ENCODE measurements around the gene GPR55. TPM values are rescaled to one million over a fixed set of nuclear protein-coding genes. Genes with fewer than 3 reads are reported as not detected.
"Not testable (repeated sequence)": the region's sequence is repeated elsewhere in the genome, so short reads cannot be mapped to it uniquely, and the experiment has no call there.

GPR55 gene, protein sequence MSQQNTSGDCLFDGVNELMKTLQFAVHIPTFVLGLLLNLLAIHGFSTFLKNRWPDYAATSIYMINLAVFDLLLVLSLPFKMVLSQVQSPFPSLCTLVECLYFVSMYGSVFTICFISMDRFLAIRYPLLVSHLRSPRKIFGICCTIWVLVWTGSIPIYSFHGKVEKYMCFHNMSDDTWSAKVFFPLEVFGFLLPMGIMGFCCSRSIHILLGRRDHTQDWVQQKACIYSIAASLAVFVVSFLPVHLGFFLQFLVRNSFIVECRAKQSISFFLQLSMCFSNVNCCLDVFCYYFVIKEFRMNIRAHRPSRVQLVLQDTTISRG
- polyA plus RNA-seq (2013) = 0.88 TPM

DNA sequence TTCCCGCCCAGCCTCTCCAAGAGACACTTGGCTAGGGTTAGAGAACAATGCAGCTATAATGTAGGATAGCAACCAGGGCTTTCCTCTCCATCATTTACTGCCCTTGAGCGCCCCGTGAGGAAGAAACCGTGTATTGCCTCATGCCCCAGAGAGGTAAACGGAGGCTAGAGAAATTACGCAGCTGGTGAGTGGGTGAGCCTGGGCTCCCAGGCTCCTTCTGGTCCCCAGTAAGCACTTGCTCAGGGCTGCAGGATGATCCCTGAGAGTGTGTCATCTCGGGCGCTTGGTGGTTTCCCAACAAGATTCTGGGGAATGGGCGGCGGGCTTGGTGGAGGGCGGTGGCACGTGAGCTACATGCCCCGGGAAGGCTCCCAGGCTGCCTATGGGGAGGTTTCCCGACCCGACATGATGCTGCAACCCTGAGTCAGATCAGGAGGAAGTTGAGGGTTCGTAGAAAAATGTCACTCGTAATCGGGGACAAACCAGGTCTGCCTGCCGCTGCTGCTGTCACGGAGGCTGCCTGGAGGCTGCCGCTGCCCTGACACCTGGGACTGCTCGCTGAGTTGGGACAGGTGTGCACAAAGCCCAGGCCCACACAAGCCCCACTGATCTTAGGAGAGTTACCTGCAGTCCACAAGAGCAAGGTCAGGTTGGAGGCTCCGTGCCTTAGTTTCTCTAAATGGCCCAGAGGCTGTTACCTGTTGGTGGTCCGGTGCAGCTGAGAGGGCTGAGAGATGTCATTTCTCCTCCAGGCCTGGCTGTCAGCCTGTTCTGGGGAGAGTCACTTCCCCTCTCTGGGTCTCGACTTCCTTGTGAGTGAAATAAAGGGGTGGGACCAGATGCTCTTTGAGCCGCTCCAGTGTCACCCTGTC, at the start of gene GPR55:
GPR55 (minus strand) TSS at position 773 of the 872 bp plus-strand sequence. CDS start 14,280 bp downstream, outside the sequence.
- H3K4me1 ChIP-seq (ENCODE audit: control extremely low read depth in 1 of 4, control insufficient read depth in 4 of 4, insufficient read depth in 4 of 4, low read length in 3 of 4) = peaks cover 0 to 18% (median 14%) of the 10 kb centered on the region in 4 experiments
- peak; percentile 18 to 68 (median 60) for DNase-seq
- WGBS (ENCODE audit: insufficient coverage) = 66% methylated on average over 23 of the region's 26 CpGs
- ChIA-PET CTCF (interaction anchor here (1.1 to 1.5 kb wide), 3 partner anchors 12 to 527 kb away, joined by 3 to 4 read pairs (median 3); no protein-coding TSS in a partner anchor), POLR2A (no interaction called here)
- H3K27ac ChIP-seq (ENCODE audit: insufficient read depth in 1 of 2, low read depth in 1 of 2, low read length in 2 of 2, poor library complexity in 1 of 2, severe bottlenecking in 2 of 2) = no peak within 1 kb of the TSS
- H3K9me3 ChIP-seq (ENCODE audit: control extremely low read depth in 1 of 5, control insufficient read depth in 4 of 5, insufficient read depth in 2 of 5, low read depth in 1 of 5, low read length in 4 of 5) = no peaks in the 10 kb centered on the region
- peak within 1 kb of the TSS in 3 of 7 experiments; percentile 26 to 51 (median 37) for H3K4me3 ChIP-seq (ENCODE audit: control insufficient read depth in 1 of 7, extremely low read depth in 1 of 7, insufficient read depth in 4 of 7, low read depth in 2 of 7, low read length in 6 of 7)
- H3K36me3 ChIP-seq (ENCODE audit: control insufficient read depth in 4 of 4, insufficient read depth in 4 of 4, low read length in 3 of 4) = no peaks in the 10 kb centered on the region
- H3K27me3 ChIP-seq (replicated peaks in 2 of 5; ENCODE audit: control insufficient read depth in 4 of 5, insufficient read depth in 5 of 5, low read length in 4 of 5) = no peaks in the 10 kb centered on the region

DNA sequence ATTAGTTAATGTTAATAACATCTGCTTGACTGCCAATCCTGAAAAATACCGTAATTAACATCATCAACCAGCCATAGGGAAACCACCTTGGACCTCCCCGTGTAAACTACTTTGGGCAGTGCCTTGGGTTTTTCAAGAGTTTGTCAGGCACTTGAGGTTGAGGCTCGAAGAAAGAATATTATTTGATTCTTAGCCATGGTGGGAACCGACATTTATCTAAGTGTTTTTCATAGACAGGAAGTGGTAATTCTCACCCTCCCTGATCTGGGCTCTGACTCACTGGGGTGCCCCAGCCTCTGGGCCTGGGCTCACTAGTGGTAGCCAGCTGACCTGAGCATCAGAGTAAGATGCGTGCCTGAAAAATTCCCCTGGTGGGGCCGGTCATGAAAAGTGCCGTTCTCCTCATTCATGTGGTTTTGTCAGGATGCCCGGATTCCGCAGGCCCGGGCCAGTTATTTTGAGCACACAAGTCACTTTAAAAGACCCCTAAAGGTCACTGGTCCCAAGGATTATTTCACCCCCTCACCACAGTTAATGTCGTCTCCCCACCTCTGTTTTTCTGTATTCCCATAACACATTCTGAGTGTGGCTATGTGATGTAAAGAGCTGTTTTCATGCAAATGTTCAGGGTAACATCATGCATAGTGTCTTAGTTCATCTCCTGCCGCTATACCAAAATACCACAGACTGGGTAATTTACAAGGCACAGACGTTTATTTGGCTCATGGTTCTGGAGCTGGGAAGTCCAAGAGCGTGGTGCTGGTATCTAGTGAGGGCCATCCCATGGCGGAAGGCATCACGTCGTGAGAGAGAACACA, 49.3 kb upstream of the GPR55 start:
- peak; percentile 34 to 85 (median 75) for DNase-seq
- peaks cover 0 to 23% (median 5%) of the 10 kb centered on the region in 4 experiments for H3K4me1 ChIP-seq (ENCODE audit: control extremely low read depth in 1 of 4, control insufficient read depth in 4 of 4, insufficient read depth in 4 of 4, low read length in 3 of 4)
- H3K36me3 ChIP-seq (ENCODE audit: control insufficient read depth in 4 of 4, insufficient read depth in 4 of 4, low read length in 3 of 4) = no peaks in the 10 kb centered on the region
- no peak overlapping the region for H3K27ac ChIP-seq (ENCODE audit: insufficient read depth in 1 of 2, low read depth in 1 of 2, low read length in 2 of 2, poor library complexity in 1 of 2, severe bottlenecking in 2 of 2)
- 92% methylated on average over 11 of the region's 17 CpGs for WGBS (ENCODE audit: insufficient coverage)
- H3K27me3 ChIP-seq (replicated peaks in 2 of 5; ENCODE audit: control insufficient read depth in 4 of 5, insufficient read depth in 5 of 5, low read length in 4 of 5) = no peaks in the 10 kb centered on the region
- ChIA-PET CTCF (interaction anchor here (0.7 to 1.6 kb wide), 6 partner anchors 12 to 84 kb away, joined by 3 to 4 read pairs (median 3); no protein-coding TSS in a partner anchor), POLR2A (interaction anchor here (1.2 kb wide), 1 partner anchor 11 kb away, joined by 4 read pairs; no protein-coding TSS in a partner anchor)
- no peaks in the 10 kb centered on the region for H3K9me3 ChIP-seq (ENCODE audit: control extremely low read depth in 1 of 5, control insufficient read depth in 4 of 5, insufficient read depth in 2 of 5, low read depth in 1 of 5, low read length in 4 of 5)
- H3K4me3 ChIP-seq (ENCODE audit: control insufficient read depth in 1 of 7, extremely low read depth in 1 of 7, insufficient read depth in 4 of 7, low read depth in 2 of 7, low read length in 6 of 7) = peak overlapping the region in 1 of 7 experiments; percentile 16

DNA sequence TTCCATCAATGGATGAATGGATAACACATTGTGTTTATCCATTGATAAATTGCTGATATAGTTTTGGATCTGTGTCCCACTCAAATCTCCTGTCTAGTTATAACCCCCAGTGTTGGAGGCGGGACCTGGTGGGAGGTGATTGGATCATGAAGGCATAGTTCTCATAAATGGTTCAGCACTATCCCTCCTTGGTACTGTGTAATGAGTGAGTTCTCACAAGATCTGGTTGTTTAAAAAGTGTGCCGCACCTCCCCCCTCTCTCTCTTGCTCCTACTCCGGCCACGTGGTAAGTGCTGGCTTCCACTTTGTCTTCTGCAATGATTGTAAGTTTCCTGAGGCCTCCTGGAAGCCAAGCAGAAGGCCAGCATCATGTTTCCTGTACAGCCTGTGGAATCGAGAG, 47.0 kb upstream of the GPR55 start:
- no peaks in the 10 kb centered on the region for H3K27me3 ChIP-seq (replicated peaks in 2 of 5; ENCODE audit: control insufficient read depth in 4 of 5, insufficient read depth in 5 of 5, low read length in 4 of 5)
- H3K4me3 ChIP-seq (ENCODE audit: control insufficient read depth in 1 of 7, extremely low read depth in 1 of 7, insufficient read depth in 4 of 7, low read depth in 2 of 7, low read length in 6 of 7) = no peak overlapping the region
- H3K9me3 ChIP-seq (ENCODE audit: control extremely low read depth in 1 of 5, control insufficient read depth in 4 of 5, insufficient read depth in 2 of 5, low read depth in 1 of 5, low read length in 4 of 5) = no peaks in the 10 kb centered on the region
- no peak overlapping the region for H3K27ac ChIP-seq (ENCODE audit: insufficient read depth in 1 of 2, low read depth in 1 of 2, low read length in 2 of 2, poor library complexity in 1 of 2, severe bottlenecking in 2 of 2)
- ChIA-PET POLR2A (interaction anchor here (0.6 kb wide), 1 partner anchor 55 kb away, joined by 3 read pairs; no protein-coding TSS in a partner anchor), CTCF (interaction anchor here (1.7 kb wide), 1 partner anchor 18 kb away, joined by 3 read pairs; no protein-coding TSS in a partner anchor)
- WGBS (ENCODE audit: insufficient coverage) = 89% methylated on average over 4 of the region's 5 CpGs
- no peaks in the 10 kb centered on the region for H3K36me3 ChIP-seq (ENCODE audit: control insufficient read depth in 4 of 4, insufficient read depth in 4 of 4, low read length in 3 of 4)
- H3K4me1 ChIP-seq (ENCODE audit: control extremely low read depth in 1 of 4, control insufficient read depth in 4 of 4, insufficient read depth in 4 of 4, low read length in 3 of 4) = peaks cover 0 to 21% (median 6%) of the 10 kb centered on the region in 4 experiments
- no peak for DNase-seq

DNA sequence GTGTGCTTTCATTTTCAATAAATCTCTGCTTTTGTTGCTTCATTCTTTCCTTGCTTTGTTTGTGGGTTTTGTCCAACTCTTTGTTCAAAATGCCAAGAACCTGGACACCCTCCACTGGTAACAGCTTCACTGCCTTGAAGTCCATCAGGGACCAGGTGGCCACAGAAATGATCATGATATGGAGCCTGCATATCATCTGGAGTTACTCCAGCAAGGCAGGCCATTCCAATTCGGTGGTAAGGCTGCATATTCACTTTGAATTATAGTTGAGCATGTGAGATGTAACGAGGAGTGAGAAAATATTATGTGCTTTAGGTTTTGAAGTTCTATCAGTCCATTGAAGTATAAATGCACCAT, 44.6 kb upstream of the GPR55 start:
- no peak overlapping the region for H3K4me3 ChIP-seq (ENCODE audit: control insufficient read depth in 1 of 7, extremely low read depth in 1 of 7, insufficient read depth in 4 of 7, low read depth in 2 of 7, low read length in 6 of 7)
- no peaks in the 10 kb centered on the region for H3K27me3 ChIP-seq (replicated peaks in 2 of 5; ENCODE audit: control insufficient read depth in 4 of 5, insufficient read depth in 5 of 5, low read length in 4 of 5)
- ChIA-PET CTCF (interaction anchor here (1.0 kb wide), 1 partner anchor 17 kb away, joined by 4 read pairs; no protein-coding TSS in a partner anchor), POLR2A (no interaction called here)
- no peaks in the 10 kb centered on the region for H3K9me3 ChIP-seq (ENCODE audit: control extremely low read depth in 1 of 5, control insufficient read depth in 4 of 5, insufficient read depth in 2 of 5, low read depth in 1 of 5, low read length in 4 of 5)
- no peaks in the 10 kb centered on the region for H3K36me3 ChIP-seq (ENCODE audit: control insufficient read depth in 4 of 4, insufficient read depth in 4 of 4, low read length in 3 of 4)
- DNase-seq = no peak
- peaks cover 0 to 9% (median 4%) of the 10 kb centered on the region in 4 experiments for H3K4me1 ChIP-seq (ENCODE audit: control extremely low read depth in 1 of 4, control insufficient read depth in 4 of 4, insufficient read depth in 4 of 4, low read length in 3 of 4)
- WGBS (ENCODE audit: insufficient coverage) = no CpG with 5 or more reads among the region's 2 CpGs
- no peak overlapping the region for H3K27ac ChIP-seq (ENCODE audit: insufficient read depth in 1 of 2, low read depth in 1 of 2, low read length in 2 of 2, poor library complexity in 1 of 2, severe bottlenecking in 2 of 2)

DNA sequence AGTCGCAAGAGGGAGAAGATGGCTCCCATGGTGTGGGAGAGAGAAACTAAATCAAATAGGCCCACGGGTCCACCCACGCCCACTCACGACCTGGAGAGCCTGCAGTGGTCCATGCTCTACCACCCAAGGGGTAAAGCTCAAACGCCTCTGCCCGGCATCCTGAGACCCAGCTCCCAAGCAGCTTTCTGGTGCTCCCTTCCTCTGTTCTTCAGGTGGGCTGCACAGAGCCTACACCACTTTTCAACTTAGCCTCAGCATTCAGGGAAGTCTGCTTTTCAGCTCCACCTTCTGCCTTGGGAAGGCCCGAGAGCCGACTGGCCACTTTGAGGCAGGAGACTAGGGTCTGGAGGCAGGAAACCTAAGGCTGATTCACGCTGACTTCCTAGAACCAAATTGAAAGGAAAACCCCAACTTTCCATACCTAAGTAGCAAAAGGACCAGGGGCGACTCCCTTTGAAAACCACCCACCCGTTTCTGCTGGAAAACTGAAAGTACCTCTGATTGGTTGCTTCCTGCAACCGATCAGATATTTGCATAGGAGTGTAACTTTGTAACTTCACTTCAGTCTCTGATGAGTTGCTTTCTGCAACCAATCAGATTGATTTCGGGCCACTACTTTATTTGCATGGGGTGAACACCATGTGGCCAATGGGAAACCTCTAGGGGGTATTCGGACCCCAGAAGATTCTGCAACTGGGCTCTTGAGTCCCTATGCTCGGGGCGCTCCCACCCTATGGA, 44.0 kb upstream of the GPR55 start:
- peak overlapping the region in 1 of 7 experiments; percentile 23 for H3K4me3 ChIP-seq (ENCODE audit: control insufficient read depth in 1 of 7, extremely low read depth in 1 of 7, insufficient read depth in 4 of 7, low read depth in 2 of 7, low read length in 6 of 7)
- DNase-seq = no peak
- WGBS (ENCODE audit: insufficient coverage) = 89% methylated on average over 16 of the region's 16 CpGs
- no peaks in the 10 kb centered on the region for H3K27me3 ChIP-seq (replicated peaks in 2 of 5; ENCODE audit: control insufficient read depth in 4 of 5, insufficient read depth in 5 of 5, low read length in 4 of 5)
- no peaks in the 10 kb centered on the region for H3K9me3 ChIP-seq (ENCODE audit: control extremely low read depth in 1 of 5, control insufficient read depth in 4 of 5, insufficient read depth in 2 of 5, low read depth in 1 of 5, low read length in 4 of 5)
- H3K4me1 ChIP-seq (ENCODE audit: control extremely low read depth in 1 of 4, control insufficient read depth in 4 of 4, insufficient read depth in 4 of 4, low read length in 3 of 4) = peaks cover 0 to 5% (median 3%) of the 10 kb centered on the region in 4 experiments
- ChIA-PET CTCF (interaction anchor here (2.2 kb wide), 1 partner anchor 55 kb away, joined by 6 read pairs; no protein-coding TSS in a partner anchor), POLR2A (no interaction called here)
- no peaks in the 10 kb centered on the region for H3K36me3 ChIP-seq (ENCODE audit: control insufficient read depth in 4 of 4, insufficient read depth in 4 of 4, low read length in 3 of 4)
- H3K27ac ChIP-seq (ENCODE audit: insufficient read depth in 1 of 2, low read depth in 1 of 2, low read length in 2 of 2, poor library complexity in 1 of 2, severe bottlenecking in 2 of 2) = no peak overlapping the region

DNA sequence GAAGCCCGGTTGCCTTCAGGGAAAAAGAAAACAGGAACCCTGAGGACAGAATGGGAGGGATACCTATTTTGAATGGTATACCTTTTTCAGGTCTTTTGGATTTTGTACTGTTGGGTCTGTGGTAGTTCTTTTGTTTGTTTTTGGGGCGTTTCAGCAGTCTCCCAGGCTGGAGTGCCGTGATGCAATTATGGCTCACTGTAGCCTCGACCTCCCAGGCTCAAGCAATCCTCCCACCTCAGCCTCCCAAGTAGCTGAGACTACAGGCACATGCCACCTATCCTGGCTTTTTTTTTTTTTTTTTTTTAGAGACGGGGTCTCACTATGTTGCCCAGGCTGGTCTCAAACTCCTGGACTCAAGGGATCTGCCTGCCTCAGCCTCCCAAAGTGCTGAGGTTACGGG, 43.3 kb upstream of the GPR55 start:
- H3K27ac ChIP-seq (ENCODE audit: insufficient read depth in 1 of 2, low read depth in 1 of 2, low read length in 2 of 2, poor library complexity in 1 of 2, severe bottlenecking in 2 of 2); H3K27me3 ChIP-seq (replicated peaks in 2 of 5; ENCODE audit: control insufficient read depth in 4 of 5, insufficient read depth in 5 of 5, low read length in 4 of 5); POLR2A ChIA-PET; H3K4me1 ChIP-seq (ENCODE audit: control extremely low read depth in 1 of 4, control insufficient read depth in 4 of 4, insufficient read depth in 4 of 4, low read length in 3 of 4); H3K4me3 ChIP-seq (ENCODE audit: control insufficient read depth in 1 of 7, extremely low read depth in 1 of 7, insufficient read depth in 4 of 7, low read depth in 2 of 7, low read length in 6 of 7); H3K36me3 ChIP-seq (ENCODE audit: control insufficient read depth in 4 of 4, insufficient read depth in 4 of 4, low read length in 3 of 4); H3K9me3 ChIP-seq (ENCODE audit: control extremely low read depth in 1 of 5, control insufficient read depth in 4 of 5, insufficient read depth in 2 of 5, low read depth in 1 of 5, low read length in 4 of 5); DNase-seq: not testable (repeated sequence)
- 91% methylated on average over 5 of the region's 6 CpGs for WGBS (ENCODE audit: insufficient coverage)
- CTCF ChIA-PET = interaction anchor here (2.0 to 2.2 kb wide), 2 partner anchors 19 to 55 kb away, joined by 6 to 8 read pairs; no protein-coding TSS in a partner anchor
